Measurements from ENCODE around the gene ESR1. TPM values are rescaled to one million over a fixed set of nuclear protein-coding genes. Genes with fewer than 3 reads are reported as not detected.

ESR1 gene
- total RNA-seq, 4 donors from 2014 or later = 1.3 to 2.6 (median 2.2) TPM

- Histone ChIP-seq H3K4me1 (no peaks in the 10 kb centered on the region), H3K36me3 (no peaks in the 10 kb centered on the region), H3K4me3 (no peak overlapping the region), H3K27ac (no peak overlapping the region), H3K27me3 (no peaks in the 10 kb centered on the region), H3K9me3 (no peaks in the 10 kb centered on the region)
- TF ChIP-seq POLR2AphosphoS5 (IDR thresholded peaks at IDR 0.05) = no peak
- no peak for TF ChIP-seq POLR2A (IDR thresholded peaks at IDR 0.05)
- TF ChIP-seq EP300 (IDR thresholded peaks at IDR 0.05) = no peak
- TF ChIP-seq, protein P1, sequence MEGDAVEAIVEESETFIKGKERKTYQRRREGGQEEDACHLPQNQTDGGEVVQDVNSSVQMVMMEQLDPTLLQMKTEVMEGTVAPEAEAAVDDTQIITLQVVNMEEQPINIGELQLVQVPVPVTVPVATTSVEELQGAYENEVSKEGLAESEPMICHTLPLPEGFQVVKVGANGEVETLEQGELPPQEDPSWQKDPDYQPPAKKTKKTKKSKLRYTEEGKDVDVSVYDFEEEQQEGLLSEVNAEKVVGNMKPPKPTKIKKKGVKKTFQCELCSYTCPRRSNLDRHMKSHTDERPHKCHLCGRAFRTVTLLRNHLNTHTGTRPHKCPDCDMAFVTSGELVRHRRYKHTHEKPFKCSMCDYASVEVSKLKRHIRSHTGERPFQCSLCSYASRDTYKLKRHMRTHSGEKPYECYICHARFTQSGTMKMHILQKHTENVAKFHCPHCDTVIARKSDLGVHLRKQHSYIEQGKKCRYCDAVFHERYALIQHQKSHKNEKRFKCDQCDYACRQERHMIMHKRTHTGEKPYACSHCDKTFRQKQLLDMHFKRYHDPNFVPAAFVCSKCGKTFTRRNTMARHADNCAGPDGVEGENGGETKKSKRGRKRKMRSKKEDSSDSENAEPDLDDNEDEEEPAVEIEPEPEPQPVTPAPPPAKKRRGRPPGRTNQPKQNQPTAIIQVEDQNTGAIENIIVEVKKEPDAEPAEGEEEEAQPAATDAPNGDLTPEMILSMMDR (IDR thresholded peaks at IDR 0.05) = no peak
- 55% methylated on average over 1 of the region's 1 CpG for WGBS
- DNase-seq (ENCODE audit: low spot score in 2 of 2) = no peak
These were observed 61.9 kb downstream of the ESR1 start for GRCh38 chr6:151869345-151869744.

DNA sequence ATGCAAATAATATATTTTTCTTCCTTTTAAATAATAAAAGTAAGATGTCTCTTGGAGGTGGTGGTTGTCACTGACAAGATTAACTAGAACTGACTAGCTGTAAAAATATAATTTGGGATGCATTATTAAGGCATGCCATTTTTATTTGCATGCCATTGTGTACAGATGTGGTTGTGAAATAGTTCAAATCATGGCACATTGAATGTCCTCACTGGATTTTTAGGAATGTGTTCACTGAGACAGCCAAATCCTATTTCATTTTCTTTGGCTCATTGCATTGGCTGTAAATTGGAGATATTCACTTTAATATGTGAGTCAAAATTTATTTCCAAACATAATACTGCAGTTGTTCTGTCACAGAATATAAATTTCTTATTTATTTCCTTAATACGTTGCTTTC is 62.3 kb downstream of the ESR1 start:
- no peaks in the 10 kb centered on the region for H3K27me3 ChIP-seq
- no peak overlapping the region for H3K4me3 ChIP-seq
- H3K4me1 ChIP-seq = no peaks in the 10 kb centered on the region
- 50% methylated on average over 1 of the region's 1 CpG for WGBS
- no peak for DNase-seq (ENCODE audit: low spot score in 2 of 2)
- TF ChIP-seq POLR2AphosphoS5 (IDR thresholded peaks at IDR 0.05) = peak in 2 of 3 donors; percentile 39 to 53
- TF ChIP-seq, protein P1 (IDR thresholded peaks at IDR 0.05) = no peak
- H3K9me3 ChIP-seq = no peaks in the 10 kb centered on the region
- H3K36me3 ChIP-seq = no peaks in the 10 kb centered on the region
- no peak overlapping the region for H3K27ac ChIP-seq

DNA sequence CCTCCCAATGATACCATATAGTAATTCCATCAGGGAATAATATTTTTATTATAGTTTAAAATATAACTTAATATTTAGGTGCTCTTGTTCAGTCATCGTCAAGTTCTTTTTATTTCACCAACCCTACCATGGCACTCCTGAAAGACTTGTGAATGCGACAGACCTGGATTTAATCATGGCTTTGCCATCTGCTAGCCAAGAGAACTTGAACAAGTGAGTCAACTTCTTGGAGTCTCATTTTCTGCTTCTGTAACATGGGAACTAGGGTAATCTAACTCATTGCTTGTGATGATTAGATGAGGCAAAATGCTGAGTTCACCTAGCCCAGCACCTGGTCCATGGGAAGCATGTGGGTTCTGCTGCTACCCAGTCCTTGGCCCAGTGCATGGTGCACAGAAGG is 62.9 kb downstream of the ESR1 start:
- Histone ChIP-seq H3K9me3 (no peaks in the 10 kb centered on the region), H3K4me3 (no peak overlapping the region), H3K4me1 (no peaks in the 10 kb centered on the region), H3K36me3 (no peaks in the 10 kb centered on the region), H3K27ac (no peak overlapping the region), H3K27me3 (no peaks in the 10 kb centered on the region)
- no peak for DNase-seq (ENCODE audit: low spot score in 2 of 2)
- TF ChIP-seq, protein P1 (IDR thresholded peaks at IDR 0.05) = no peak
- no peak for TF ChIP-seq POLR2AphosphoS5 (IDR thresholded peaks at IDR 0.05)
- TF ChIP-seq POLR2A (IDR thresholded peaks at IDR 0.05) = no peak
- TF ChIP-seq EP300 (IDR thresholded peaks at IDR 0.05) = no peak
- WGBS = 76% methylated on average over 2 of the region's 2 CpGs

DNA sequence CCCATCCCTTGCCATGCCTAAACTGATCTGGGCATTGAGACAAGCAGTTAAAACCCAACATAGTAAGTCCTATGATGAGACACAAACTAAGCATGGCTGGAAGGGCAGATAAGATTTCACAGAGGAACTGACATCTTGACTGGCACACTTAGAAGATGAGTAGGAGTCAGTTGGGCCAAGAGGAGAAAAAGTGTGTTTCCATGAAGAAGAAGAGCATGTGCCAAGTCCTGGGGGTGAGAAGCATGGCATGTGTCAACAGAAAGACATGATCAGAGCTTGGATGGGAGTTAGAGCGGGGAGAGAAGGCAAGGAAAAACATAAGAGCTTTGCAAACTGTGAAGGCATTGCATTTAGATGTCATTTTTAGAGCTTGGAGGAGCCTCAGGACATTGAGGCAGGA is 68.0 kb downstream of the ESR1 start:
- TF ChIP-seq POLR2AphosphoS5 (IDR thresholded peaks at IDR 0.05) = no peak
- TF ChIP-seq, protein P1 (IDR thresholded peaks at IDR 0.05) = no peak
- TF ChIP-seq POLR2A (IDR thresholded peaks at IDR 0.05) = no peak
- no peak for TF ChIP-seq EP300 (IDR thresholded peaks at IDR 0.05)
- Histone ChIP-seq H3K27me3 (no peaks in the 10 kb centered on the region), H3K36me3 (no peaks in the 10 kb centered on the region), H3K9me3 (no peaks in the 10 kb centered on the region), H3K27ac (no peak overlapping the region), H3K4me1 (peaks cover 3% of the 10 kb centered on the region), H3K4me3 (no peak overlapping the region)
- 0% methylated on average over 1 of the region's 1 CpG for WGBS
- DNase-seq (ENCODE audit: low spot score in 2 of 2) = no peak

DNA sequence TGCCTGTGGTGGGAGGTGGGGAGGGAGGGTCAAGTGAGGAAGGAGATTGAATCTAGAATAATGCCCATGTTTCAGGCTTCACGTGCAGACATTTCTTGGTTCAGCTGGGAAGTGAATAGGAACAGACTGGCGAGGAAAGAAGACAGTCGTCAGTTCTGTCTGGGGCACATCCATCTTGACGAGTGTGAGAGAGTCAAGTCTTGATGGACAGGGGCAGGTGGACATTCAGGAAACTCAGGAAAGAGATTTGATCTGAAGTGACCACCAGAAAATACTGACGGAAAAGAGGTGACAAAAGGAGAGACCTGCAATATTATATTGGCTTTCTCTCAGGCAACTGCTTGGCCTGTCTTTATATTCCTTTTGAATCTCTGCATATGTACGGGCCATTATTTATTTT is 68.6 kb downstream of the ESR1 start:
- TF ChIP-seq POLR2AphosphoS5 (IDR thresholded peaks at IDR 0.05) = no peak
- TF ChIP-seq, protein P1 (IDR thresholded peaks at IDR 0.05) = no peak
- no peak for TF ChIP-seq EP300 (IDR thresholded peaks at IDR 0.05)
- no peak for TF ChIP-seq POLR2A (IDR thresholded peaks at IDR 0.05)
- Histone ChIP-seq H3K4me3 (no peak overlapping the region), H3K4me1 (peaks cover 3% of the 10 kb centered on the region), H3K27ac (no peak overlapping the region), H3K27me3 (no peaks in the 10 kb centered on the region), H3K36me3 (no peaks in the 10 kb centered on the region), H3K9me3 (no peaks in the 10 kb centered on the region)
- DNase-seq (ENCODE audit: low spot score in 2 of 2) = no peak
- 91% methylated on average over 6 of the region's 6 CpGs for WGBS

All from suprapubic skin (tissue), 4 donors.